Lung (tissue), 12 donors: ENCODE data around the gene DDX3X. TPM values are rescaled to one million over a fixed set of nuclear protein-coding genes. Genes with fewer than 3 reads are reported as not detected.
A peak's percentile ranks its signal among the peaks of the same experiment; 100 is the strongest.
"Not testable (repeated sequence)": the region's sequence is repeated elsewhere in the genome, so short reads cannot be mapped to it uniquely, and the experiment has no call there.

ENCODE experiments used
- ATAC-seq: fragments of 200-7000 bp; cut with Tn5 transposase; one replicate; pipeline ENCODE4 v1.9.1; 2020; ENCODE audit warnings: moderate number of reproducible peaks; ENCODE audit not compliant: insufficient read depth, low FRiP score
- DNase-seq, 3 donors: peaks; one replicate each; pipeline ENCODE4 v3.0.0-alpha.2; 2013 to 2017
- H3K27ac ChIP-seq, 2 donors: one replicate each; pipeline ENCODE4 v1.5.1; 2013; ENCODE audit warnings: mild to moderate bottlenecking in 2 of 2, moderate library complexity in 2 of 2, control low read depth in 1 of 2, inconsistent platforms in 1 of 2, low read depth in 1 of 2, low read length in 1 of 2
- H3K27me3 ChIP-seq, 3 donors: one replicate each; pipeline ENCODE4 v1.5.1; 2013; ENCODE audit warnings: low read length in 2 of 3; ENCODE audit not compliant: control insufficient read depth in 3 of 3, insufficient read depth in 3 of 3
- H3K36me3 ChIP-seq, 4 donors: one replicate each; pipeline ENCODE4 v1.5.1; 2013; ENCODE audit warnings: low read length in 4 of 4, mild to moderate bottlenecking in 1 of 4, moderate library complexity in 1 of 4; ENCODE audit not compliant: control insufficient read depth in 4 of 4, insufficient read depth in 4 of 4
- H3K4me1 ChIP-seq, 5 donors: one replicate each; pipeline ENCODE4 v1.5.1; 2013; ENCODE audit warnings: low read length in 5 of 5, mild to moderate bottlenecking in 2 of 5, moderate library complexity in 1 of 5; ENCODE audit not compliant: control insufficient read depth in 5 of 5, insufficient read depth in 5 of 5
- H3K4me3 ChIP-seq: one replicate; pipeline ENCODE4 v1.5.1; 2013; ENCODE audit warnings: mild to moderate bottlenecking, control low read depth, moderate library complexity
- H3K9ac ChIP-seq, 2 donors: one replicate each; pipeline ENCODE4 v1.5.1; 2013; ENCODE audit warnings: low read length in 2 of 2, control low read depth in 1 of 2; ENCODE audit not compliant: insufficient read depth in 1 of 2
- H3K9me3 ChIP-seq, 4 donors: one replicate each; pipeline ENCODE4 v1.5.1; 2013; ENCODE audit warnings: low read length in 3 of 4, mild to moderate bottlenecking in 1 of 4, moderate library complexity in 1 of 4; ENCODE audit not compliant: control insufficient read depth in 4 of 4, insufficient read depth in 3 of 4
- WGBS, 2 donors: extraction: QIAGEN DNeasy Blood & Tissue Kit; methylation state at CpG; one replicate each; pipeline ENCODE4 v1.1.7; 2013; 5-methylcytosine and 5-hydroxymethylcytosine counted together
- polyA plus RNA-seq, 2 donors: library from polyadenylated mRNA; stranded (reverse); fragments of 200-250 nt; gene quantifications; one replicate each; pipeline ENCODE4 v1.2.1, GENCODE V29; 2013
- total RNA-seq, 2 donors: library from RNA; depleted of rRNA in 1 of 2; stranded (reverse); fragments of >200 nt in 1 of 2; gene quantifications; one replicate each; pipeline ENCODE4 v1.2.1, GENCODE V29; 2014 to 2021
- TF ChIP-seq, protein P1 (sequence below): IDR thresholded peaks from 2 replicates; pipeline ENCODE4 v1.5.1; 2012; ENCODE audit warnings: mild to moderate bottlenecking; ENCODE audit errors: control extremely low read depth, extremely low read depth
- donor health status: control.
- donor health status: control.
- donor health status: Bipolar disorder and iron deficiency.
- donor health status: healthy.
- donor health status: DM: yes; HTN: yes; CAD: no.

Gene DDX3X
- total and polyA plus RNA-seq, 4 donors, result 72.2 to 385 (median 176) TPM

GRCh38 chrX:41314204-41314603, 19.8 kb upstream of the DDX3X start:
- TF ChIP-seq, protein P1, sequence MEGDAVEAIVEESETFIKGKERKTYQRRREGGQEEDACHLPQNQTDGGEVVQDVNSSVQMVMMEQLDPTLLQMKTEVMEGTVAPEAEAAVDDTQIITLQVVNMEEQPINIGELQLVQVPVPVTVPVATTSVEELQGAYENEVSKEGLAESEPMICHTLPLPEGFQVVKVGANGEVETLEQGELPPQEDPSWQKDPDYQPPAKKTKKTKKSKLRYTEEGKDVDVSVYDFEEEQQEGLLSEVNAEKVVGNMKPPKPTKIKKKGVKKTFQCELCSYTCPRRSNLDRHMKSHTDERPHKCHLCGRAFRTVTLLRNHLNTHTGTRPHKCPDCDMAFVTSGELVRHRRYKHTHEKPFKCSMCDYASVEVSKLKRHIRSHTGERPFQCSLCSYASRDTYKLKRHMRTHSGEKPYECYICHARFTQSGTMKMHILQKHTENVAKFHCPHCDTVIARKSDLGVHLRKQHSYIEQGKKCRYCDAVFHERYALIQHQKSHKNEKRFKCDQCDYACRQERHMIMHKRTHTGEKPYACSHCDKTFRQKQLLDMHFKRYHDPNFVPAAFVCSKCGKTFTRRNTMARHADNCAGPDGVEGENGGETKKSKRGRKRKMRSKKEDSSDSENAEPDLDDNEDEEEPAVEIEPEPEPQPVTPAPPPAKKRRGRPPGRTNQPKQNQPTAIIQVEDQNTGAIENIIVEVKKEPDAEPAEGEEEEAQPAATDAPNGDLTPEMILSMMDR, result no peak
- 86 to 94% methylated on average over 4 of the region's 4 CpGs for whole genome bisulfite sequencing, 2 donors
- ATAC-seq, result no peak

GRCh38 chrX:41314881-41315280, 19.1 kb upstream of the DDX3X start:
- H3K4me1 ChIP-seq, result no peaks in the 10 kb centered on the region
- ATAC-seq, result no peak
- WGBS, 2 donors, result 85 to 92% methylated on average over 6 to 7 of the region's 7 CpGs

More at GRCh38 chrX:41314204-41314603, 19.8 kb upstream of the DDX3X start:
- H3K9ac ChIP-seq, result no peak overlapping the region
- peaks cover 0 to 2% (median 0%) of the 10 kb centered on the region in 3 donors for H3K27me3 ChIP-seq
- H3K9me3 ChIP-seq, result peaks cover 0 to 2% (median under 1%) of the 10 kb centered on the region in 4 donors
- DNase-seq, result no peak
- no peak overlapping the region for H3K27ac ChIP-seq
- no peak overlapping the region for H3K4me3 ChIP-seq
- no peaks in the 10 kb centered on the region for H3K4me1 ChIP-seq
- no peaks in the 10 kb centered on the region for H3K36me3 ChIP-seq

GRCh38 chrX:41316266-41316665, 17.7 kb upstream of the DDX3X start:
- not testable (repeated sequence) for H3K27ac ChIP-seq, ATAC-seq, H3K9ac ChIP-seq, H3K9me3 ChIP-seq, H3K36me3 ChIP-seq, H3K4me3 ChIP-seq, H3K27me3 ChIP-seq, H3K4me1 ChIP-seq
- 77 to 80% methylated on average over 2 of the region's 2 CpGs for WGBS, 2 donors
- DNase-seq, result peak in 2 of 3 donors; percentile 55 to 66

More at GRCh38 chrX:41314881-41315280, 19.1 kb upstream of the DDX3X start:
- Histone ChIP-seq H3K4me3 (no peak overlapping the region), H3K9me3 (peaks cover 0 to 2% (median under 1%) of the 10 kb centered on the region in 4 donors), H3K9ac (no peak overlapping the region), H3K27ac (no peak overlapping the region), H3K36me3 (no peaks in the 10 kb centered on the region), H3K27me3 (peaks cover 0 to 2% (median 0%) of the 10 kb centered on the region in 3 donors)
- DNase-seq, result no peak
- TF ChIP-seq, protein P1, result no peak

DNA sequence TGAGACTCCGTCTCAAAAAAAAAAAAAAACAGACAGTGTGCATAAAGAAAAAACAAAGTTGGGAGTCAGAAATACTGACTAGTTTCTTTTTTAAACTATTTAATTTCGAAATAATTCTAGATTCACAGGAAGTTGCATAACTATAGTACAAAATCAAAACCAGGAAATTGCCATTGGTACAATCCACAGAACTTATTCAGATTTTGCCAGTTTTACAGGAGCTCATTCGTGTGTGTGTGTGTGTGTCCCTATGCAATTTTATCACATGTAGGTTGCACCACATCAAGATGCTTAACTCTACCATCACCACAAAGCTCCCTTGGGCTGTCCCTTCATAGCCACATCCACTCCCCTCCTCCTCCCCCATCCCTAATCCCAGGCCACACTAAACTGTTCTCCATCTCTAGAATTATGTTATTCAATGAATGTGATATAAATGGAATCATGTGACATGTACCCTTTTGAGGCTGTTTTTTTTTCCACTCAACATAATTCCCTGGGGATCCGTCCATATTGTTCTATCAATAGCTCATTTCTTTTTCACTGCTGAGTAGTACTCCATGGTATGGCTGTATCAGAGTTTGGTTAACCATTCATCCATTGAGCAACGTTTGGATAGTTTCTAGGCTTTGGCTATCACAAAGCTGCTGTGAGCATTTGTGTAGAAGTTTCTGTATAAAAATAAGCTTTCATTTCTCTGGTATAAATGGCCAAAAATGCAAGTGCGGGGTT, 16.3 kb upstream of the DDX3X start:
- peaks cover 0 to 3% (median under 1%) of the 10 kb centered on the region in 4 donors for H3K9me3 ChIP-seq
- H3K4me1 ChIP-seq, result no peaks in the 10 kb centered on the region
- TF ChIP-seq, protein P1, result no peak
- ATAC-seq, result no peak
- H3K36me3 ChIP-seq, result no peaks in the 10 kb centered on the region
- H3K27me3 ChIP-seq, result peaks cover 0 to under 1% (median 0%) of the 10 kb centered on the region in 3 donors
- H3K4me3 ChIP-seq, result no peak overlapping the region
- H3K9ac ChIP-seq, result no peak overlapping the region
- 62 to 76% methylated on average over 6 of the region's 6 CpGs for WGBS, 2 donors
- H3K27ac ChIP-seq, result no peak overlapping the region
- DNase-seq, result no peak
